LNCaP clone FGC (cell line): ENCODE results near the gene CLK1.
"Not testable (repeated sequence)": the region's sequence is repeated elsewhere in the genome, so short reads cannot be mapped to it uniquely, and the experiment has no call there.

Experiments used
- DNase-seq: peaks from one replicate; pipeline ENCODE4 v3.0.0-alpha.2; 2011; ENCODE audit warnings: low read depth
- H3K4me3 ChIP-seq: 2 replicates; pipeline ENCODE4 v1.5.1; 2011; ENCODE audit warnings: mild to moderate bottlenecking, low read depth, low read length, control low read depth
- TF ChIP-seq, protein P1 (sequence below): IDR thresholded peaks from 2 replicates; pipeline ENCODE4 v1.5.1; 2012; ENCODE audit warnings: mild to moderate bottlenecking; ENCODE audit not compliant: control insufficient read depth, insufficient read depth; ENCODE audit errors: extremely low read depth

Gene CLK1

DNA sequence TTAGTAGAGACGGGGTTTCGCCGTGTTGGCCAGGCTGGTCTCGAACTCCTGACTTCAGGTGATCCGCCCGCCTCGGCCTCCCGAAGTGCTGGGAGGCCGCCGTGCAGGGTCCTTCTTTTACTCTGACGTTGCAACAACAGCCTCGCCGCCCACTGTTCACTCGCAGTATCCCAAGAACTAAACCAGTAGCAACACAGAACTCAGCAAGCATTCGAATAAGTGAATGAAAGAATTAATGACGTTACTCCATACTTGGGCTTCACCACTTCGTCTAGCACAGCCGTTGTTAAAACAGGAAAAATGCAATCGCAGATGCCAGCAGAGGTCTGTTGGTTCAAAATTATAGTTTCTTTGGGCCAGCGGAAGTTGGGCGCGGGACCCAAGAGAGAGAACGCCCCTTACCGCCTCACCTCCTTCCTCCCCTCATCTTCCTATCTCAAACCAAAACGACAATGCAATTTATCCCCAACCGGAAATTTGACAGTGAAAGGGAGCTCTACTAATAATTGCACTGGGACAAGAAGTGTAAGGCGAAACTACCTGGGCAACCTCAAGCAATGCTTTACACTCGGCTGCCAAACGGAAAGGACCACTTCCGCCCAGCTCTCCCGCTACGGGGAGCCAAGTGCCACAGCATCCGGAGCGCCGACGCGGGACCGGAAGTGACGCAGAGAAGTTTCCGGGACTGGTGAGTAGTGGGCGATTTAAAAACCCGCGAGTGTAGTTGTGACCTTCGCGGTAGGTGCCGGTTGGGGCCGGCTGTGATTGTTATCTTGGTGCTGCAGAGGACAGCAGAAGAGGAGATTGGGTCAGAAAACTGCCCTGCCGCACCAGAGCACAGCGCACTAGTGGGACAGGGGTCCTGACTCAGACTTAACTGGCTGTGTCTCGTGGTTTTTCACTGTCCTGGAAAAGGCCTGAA lies 24.5 kb upstream of the CLK1 start, which contains the start of the genes NIF3L1 and PPIL3:
TSS of gene NIF3L1 (plus strand) at position 668 of the 922 bp plus-strand sequence. CDS start 2,573 bp downstream, outside the sequence.
TSS of gene PPIL3 (minus strand) at position 374 of the 922 bp plus-strand sequence. CDS start 1,462 bp downstream, outside the sequence.
- DNase-seq: peak; percentile 96
- peak within 1 kb of the TSS; percentile 74 for H3K4me3 ChIP-seq
- TF ChIP-seq, protein P1, sequence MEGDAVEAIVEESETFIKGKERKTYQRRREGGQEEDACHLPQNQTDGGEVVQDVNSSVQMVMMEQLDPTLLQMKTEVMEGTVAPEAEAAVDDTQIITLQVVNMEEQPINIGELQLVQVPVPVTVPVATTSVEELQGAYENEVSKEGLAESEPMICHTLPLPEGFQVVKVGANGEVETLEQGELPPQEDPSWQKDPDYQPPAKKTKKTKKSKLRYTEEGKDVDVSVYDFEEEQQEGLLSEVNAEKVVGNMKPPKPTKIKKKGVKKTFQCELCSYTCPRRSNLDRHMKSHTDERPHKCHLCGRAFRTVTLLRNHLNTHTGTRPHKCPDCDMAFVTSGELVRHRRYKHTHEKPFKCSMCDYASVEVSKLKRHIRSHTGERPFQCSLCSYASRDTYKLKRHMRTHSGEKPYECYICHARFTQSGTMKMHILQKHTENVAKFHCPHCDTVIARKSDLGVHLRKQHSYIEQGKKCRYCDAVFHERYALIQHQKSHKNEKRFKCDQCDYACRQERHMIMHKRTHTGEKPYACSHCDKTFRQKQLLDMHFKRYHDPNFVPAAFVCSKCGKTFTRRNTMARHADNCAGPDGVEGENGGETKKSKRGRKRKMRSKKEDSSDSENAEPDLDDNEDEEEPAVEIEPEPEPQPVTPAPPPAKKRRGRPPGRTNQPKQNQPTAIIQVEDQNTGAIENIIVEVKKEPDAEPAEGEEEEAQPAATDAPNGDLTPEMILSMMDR: no peak

DNA sequence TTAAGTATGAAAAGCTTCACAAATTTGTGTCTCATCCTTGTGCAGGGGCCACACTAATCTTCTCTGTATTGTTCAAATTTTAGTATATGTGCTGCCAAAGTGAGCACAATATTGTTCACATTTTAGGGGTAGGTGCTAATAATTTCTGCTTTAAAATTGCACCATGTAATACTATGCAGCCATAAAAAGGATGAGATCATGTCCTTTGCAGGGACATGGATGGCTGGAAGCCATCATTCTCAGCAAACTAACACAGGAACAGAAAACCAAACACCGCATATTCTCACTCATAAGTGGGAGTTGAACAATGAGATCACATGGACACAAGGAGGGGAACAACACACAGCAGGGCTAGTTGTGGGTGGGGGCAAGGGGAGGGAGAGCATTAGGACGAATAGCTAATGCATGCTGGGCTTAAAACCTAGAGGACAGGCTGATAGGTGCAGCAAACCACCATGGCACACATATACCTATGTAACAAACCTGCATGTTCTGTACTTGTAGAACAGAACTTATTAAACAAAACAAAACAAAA lies 17.3 kb upstream of the CLK1 start:
- DNase-seq: not testable (repeated sequence)

DNA sequence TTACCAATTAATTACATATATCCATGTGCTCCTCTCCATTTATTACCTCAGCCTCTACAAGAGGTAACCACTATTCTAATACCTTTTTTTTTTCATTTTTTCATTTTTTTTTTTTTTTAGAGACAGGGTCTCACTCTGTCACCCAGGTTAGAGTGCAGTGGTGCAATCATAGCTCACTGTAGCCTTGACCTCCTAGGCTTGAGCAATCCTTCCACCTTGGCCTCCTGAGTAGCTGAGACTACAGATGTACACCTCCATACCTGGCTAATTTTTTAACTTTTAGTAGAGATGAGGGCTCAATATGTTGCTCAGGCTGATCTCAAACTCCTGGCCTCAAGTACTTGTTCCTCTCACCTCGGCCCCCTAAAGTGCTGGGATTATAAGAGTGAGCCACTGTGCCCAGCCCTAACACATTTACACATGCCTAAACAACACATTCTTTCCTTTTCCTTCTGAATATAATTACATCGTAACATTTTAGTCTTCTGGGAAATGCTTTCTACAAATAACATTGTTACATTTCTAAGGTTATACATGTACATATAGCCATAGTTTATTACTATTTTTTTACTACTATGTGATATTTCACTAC lies 13.9 kb upstream of the CLK1 start:
- H3K4me3 ChIP-seq: no peak overlapping the region
- TF ChIP-seq, protein P1: no peak
- DNase-seq: no peak

More for the DNA sequence above, 17.3 kb upstream of the CLK1 start:
- not testable (repeated sequence) for H3K4me3 ChIP-seq

DNA sequence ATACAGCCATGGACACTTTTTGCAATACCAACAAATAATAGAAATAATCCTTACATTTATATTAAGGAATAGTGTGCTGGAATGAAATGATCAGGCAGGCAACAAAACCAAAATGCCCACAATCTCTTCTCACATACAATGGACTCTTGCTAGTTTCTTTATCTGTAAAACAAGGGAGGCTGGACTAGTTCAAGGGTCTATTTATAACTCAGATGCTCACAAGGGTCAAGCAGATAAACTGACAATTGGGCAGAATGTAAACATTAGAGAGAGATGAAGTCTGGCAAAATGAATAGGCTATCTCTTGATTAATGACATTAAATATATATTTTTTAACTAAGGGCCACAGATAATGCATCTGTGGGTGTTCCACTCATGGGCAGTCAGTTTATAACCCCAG lies 13.0 kb upstream of the CLK1 start:
- DNase-seq: no peak
- no peak overlapping the region for H3K4me3 ChIP-seq
- TF ChIP-seq, protein P1: no peak

DNA sequence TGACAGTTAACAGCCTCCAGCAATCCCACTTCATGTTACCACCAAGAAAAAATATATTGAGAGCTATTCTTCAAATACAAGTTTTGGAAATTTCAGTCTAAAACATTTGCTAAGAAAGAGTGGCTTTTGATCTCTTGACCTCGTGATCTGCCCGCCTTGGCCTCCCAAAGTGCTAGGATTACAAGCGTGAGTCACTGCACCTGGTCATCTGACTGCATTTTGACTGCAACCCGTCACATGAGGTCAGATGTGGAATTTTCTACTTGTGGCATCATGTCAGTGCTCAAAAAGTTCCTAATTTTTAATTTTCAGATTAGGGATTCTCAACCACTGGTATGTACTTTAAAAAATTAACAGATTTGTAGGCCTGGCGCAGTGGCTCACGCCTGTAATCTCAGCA lies 9.1 kb upstream of the CLK1 start:
- DNase-seq: no peak
- no peak overlapping the region for H3K4me3 ChIP-seq
- TF ChIP-seq, protein P1: no peak

DNA sequence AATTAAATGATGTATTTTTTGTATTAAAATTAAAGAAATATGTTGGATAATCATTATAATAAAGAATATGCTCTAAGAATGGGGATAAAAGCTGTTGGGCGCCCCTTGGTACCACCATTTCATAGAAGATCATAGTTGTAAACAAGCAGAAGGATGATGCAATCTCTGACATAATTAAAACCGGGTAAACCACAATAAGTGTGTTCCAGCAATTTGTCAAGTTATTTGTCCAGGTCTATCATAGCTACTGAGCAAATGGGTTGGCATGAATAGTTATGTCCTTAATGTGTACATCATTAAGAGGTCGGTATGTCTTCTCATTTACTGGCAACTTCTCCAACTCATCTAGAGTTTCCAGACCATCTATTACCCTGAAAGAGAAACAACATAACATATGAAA lies 6.7 kb upstream of the CLK1 start:
- TF ChIP-seq, protein P1: no peak
- no peak overlapping the region for H3K4me3 ChIP-seq
- no peak for DNase-seq

DNA sequence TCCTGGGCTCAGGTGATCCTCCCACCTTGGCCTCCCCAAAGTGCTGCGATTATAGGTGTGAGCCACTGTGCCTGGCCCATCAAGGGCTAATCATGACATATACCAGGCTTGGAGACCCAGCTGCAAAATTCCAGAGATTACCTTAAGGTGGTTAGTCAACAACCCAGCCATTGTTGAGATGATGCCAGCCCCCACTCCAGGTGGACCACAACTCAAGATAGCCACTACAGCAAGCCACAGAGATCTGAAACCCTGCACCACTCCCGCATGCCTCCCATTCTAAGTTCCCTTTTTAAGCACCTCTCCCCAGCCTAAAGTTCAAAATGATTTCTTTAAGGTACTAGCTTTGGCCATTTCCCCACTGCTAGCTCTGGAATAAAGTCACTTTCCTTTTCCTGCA lies 4.6 kb upstream of the CLK1 start:
- TF ChIP-seq, protein P1: no peak
- no peak overlapping the region for H3K4me3 ChIP-seq
- no peak for DNase-seq
